Astrocyte (in vitro differentiated cells and primary cell): Measurements from ENCODE around the gene BCS1L. TPM values are rescaled to one million over a fixed set of nuclear protein-coding genes. Genes with fewer than 3 reads are reported as not detected.

Source experiments
- DNase-seq: peaks from one replicate; pipeline ENCODE4 v3.0.0-alpha.2; 2010; ENCODE audit warnings: low read depth
- FAIRE-seq: peaks from 2 replicates; lab custom pipeline; 2011; peaks lifted over from hg19 to GRCh38; lab: Jason Lieb, UNC
- H2AFZ ChIP-seq: 2 replicates; pipeline ENCODE4 v1.6.0; 2012; ENCODE audit warnings: low read depth, low read length, inconsistent platforms
- H3K27ac ChIP-seq: 2 replicates; pipeline ENCODE4 v1.5.1; 2011; ENCODE audit warnings: low read depth, low read length, inconsistent platforms
- H3K27me3 ChIP-seq: 2 replicates; pipeline ENCODE4 v1.6.0; 2011; ENCODE audit warnings: low read length, inconsistent platforms; ENCODE audit not compliant: insufficient read depth
- H3K36me3 ChIP-seq: 2 replicates; pipeline ENCODE4 v1.5.1; 2011; ENCODE audit warnings: low read length, inconsistent platforms; ENCODE audit not compliant: insufficient read depth
- H3K4me1 ChIP-seq: 2 replicates; pipeline ENCODE4 v1.5.1; 2011; ENCODE audit warnings: low read length, inconsistent platforms; ENCODE audit not compliant: insufficient read depth
- H3K4me2 ChIP-seq: 2 replicates; pipeline ENCODE4 v1.6.0; 2012; ENCODE audit warnings: low read length, inconsistent platforms
- H3K4me3 ChIP-seq: 2 replicates; pipeline ENCODE4 v1.5.1; 2011; ENCODE audit warnings: low read depth, mild to moderate bottlenecking, low read length, inconsistent platforms; ENCODE audit not compliant: insufficient read depth
- H3K79me2 ChIP-seq: 2 replicates; pipeline ENCODE4 v1.6.0; 2012; ENCODE audit warnings: mild to moderate bottlenecking, low read length, inconsistent platforms; ENCODE audit not compliant: insufficient read depth
- H3K9ac ChIP-seq: 2 replicates; pipeline ENCODE4 v1.6.0; 2012; ENCODE audit warnings: mild to moderate bottlenecking, low read length, inconsistent platforms
- H3K9me3 ChIP-seq: 2 replicates; pipeline ENCODE4 v1.5.1; 2012; ENCODE audit warnings: low read depth, mild to moderate bottlenecking, low read length, inconsistent platforms; ENCODE audit not compliant: insufficient read depth
- H4K20me1 ChIP-seq: 2 replicates; pipeline ENCODE4 v1.6.0; 2012; ENCODE audit warnings: low read length, inconsistent platforms; ENCODE audit not compliant: insufficient read depth
- H3K27ac Mint-ChIP-seq: one replicate; pipeline ENCODE4 v1.8.0; 2021; ENCODE audit warnings: mild to moderate bottlenecking, mixed read lengths; ENCODE audit not compliant: unreplicated experiment
- H3K27me3 Mint-ChIP-seq: one replicate; pipeline ENCODE4 v1.8.0; 2021; ENCODE audit warnings: low read depth, mixed read lengths; ENCODE audit not compliant: unreplicated experiment
- H3K36me3 Mint-ChIP-seq: one replicate; pipeline ENCODE4 v1.8.0; 2021; ENCODE audit warnings: low read depth, mixed read lengths; ENCODE audit not compliant: unreplicated experiment
- H3K4me1 Mint-ChIP-seq: one replicate; pipeline ENCODE4 v1.8.0; 2021; ENCODE audit warnings: low read depth, mixed read lengths; ENCODE audit not compliant: unreplicated experiment
- H3K4me3 Mint-ChIP-seq: one replicate; pipeline ENCODE4 v1.8.0; 2021; ENCODE audit warnings: mild to moderate bottlenecking, moderate library complexity, mixed read lengths; ENCODE audit not compliant: unreplicated experiment
- H3K9me3 Mint-ChIP-seq: one replicate; pipeline ENCODE4 v1.8.0; 2021; ENCODE audit warnings: mild to moderate bottlenecking, mixed read lengths; ENCODE audit not compliant: unreplicated experiment
- CTCF ChIP-seq: IDR thresholded peaks from 2 replicates; pipeline ENCODE4 v1.5.1; 2011; ENCODE audit warnings: low read depth, mild to moderate bottlenecking, inconsistent platforms, low read length, moderate library complexity; ENCODE audit not compliant: insufficient read depth
- EZH2 ChIP-seq: IDR thresholded peaks from 2 replicates; pipeline ENCODE4 v1.6.1; 2012; ENCODE audit warnings: mild to moderate bottlenecking, low read length, inconsistent platforms; ENCODE audit not compliant: insufficient read depth
- total RNA-seq: library from RNA; stranded (reverse); gene quantifications from 2 replicates; pipeline ENCODE4 v1.2.1, GENCODE V29; 2021

The BCS1L gene
- total RNA-seq, 1 donor from 2014 or later, result 27.5 TPM

GRCh38 chr2:218710687-218711549 lies 51.4 kb downstream of the BCS1L start, which contains the start of gene TTLL4:
Gene TTLL4, plus strand, starts transcription at chr2:218710835. Its CDS starts 26,842 bp downstream, at chr2:218737677.
- H3K4me2 ChIP-seq, result peak within 1 kb of the TSS; percentile 88
- peaks cover 13% of the 10 kb centered on the region for H4K20me1 ChIP-seq
- H3K4me1 ChIP-seq, result no peaks in the 10 kb centered on the region
- FAIRE-seq, result peak; percentile 37
- H2AFZ ChIP-seq, result peak within 1 kb of the TSS; percentile 83
- Mint-ChIP-seq H3K27ac (peak within 1 kb of the TSS; percentile 86), H3K4me3 (peak within 1 kb of the TSS; percentile 98), H3K9me3 (no peaks in the 10 kb centered on the region), H3K36me3 (peaks cover 6% of the 10 kb centered on the region), H3K4me1 (peaks cover 6% of the 10 kb centered on the region), H3K27me3 (no peaks in the 10 kb centered on the region)
- peaks cover 44% of the 10 kb centered on the region for H3K79me2 ChIP-seq
- peak; percentile 79 for DNase-seq
- H3K9ac ChIP-seq, result peak within 1 kb of the TSS; percentile 89
- no peaks in the 10 kb centered on the region for H3K9me3 ChIP-seq
- H3K27me3 ChIP-seq, result no peaks in the 10 kb centered on the region
- no peaks in the 10 kb centered on the region for H3K36me3 ChIP-seq
- peak within 1 kb of the TSS; percentile 82 for H3K4me3 ChIP-seq
- H3K27ac ChIP-seq, result peak within 1 kb of the TSS; percentile 77
- no peak for TF ChIP-seq EZH2
- peak; percentile 41 for TF ChIP-seq CTCF

DNA sequence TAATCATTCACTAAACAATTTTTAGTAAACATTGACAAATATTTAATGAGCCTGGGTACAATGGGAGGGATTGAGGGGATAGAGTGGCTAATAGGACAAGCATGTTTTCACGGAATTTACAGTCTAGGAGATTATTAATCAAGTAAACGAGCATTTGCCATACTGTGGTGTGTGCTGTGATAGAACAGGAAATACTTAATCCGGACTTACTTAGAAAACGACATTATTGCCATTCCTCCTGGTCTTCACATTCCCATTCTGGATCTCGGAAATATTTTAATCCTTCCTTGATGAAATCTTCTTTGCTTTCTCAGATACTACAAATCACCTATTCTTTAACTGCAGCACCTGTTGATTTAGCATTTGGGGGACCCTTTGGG lies 52.1 kb downstream of the BCS1L start:
- Mint-ChIP-seq H3K4me3 (peak overlapping the region; percentile 98), H3K4me1 (peaks cover 6% of the 10 kb centered on the region), H3K36me3 (peaks cover 7% of the 10 kb centered on the region), H3K27me3 (no peaks in the 10 kb centered on the region), H3K27ac (peak overlapping the region; percentile 86), H3K9me3 (no peaks in the 10 kb centered on the region)
- Histone ChIP-seq H3K79me2 (peaks cover 45% of the 10 kb centered on the region), H3K27ac (peak overlapping the region; percentile 77), H3K4me1 (no peaks in the 10 kb centered on the region), H3K4me2 (peak overlapping the region; percentile 88), H3K4me3 (peak overlapping the region; percentile 82), H4K20me1 (peaks cover 13% of the 10 kb centered on the region), H3K27me3 (no peaks in the 10 kb centered on the region), H3K9ac (peak overlapping the region; percentile 89), H2AFZ (peak overlapping the region; percentile 79), H3K9me3 (no peaks in the 10 kb centered on the region), H3K36me3 (no peaks in the 10 kb centered on the region)
- DNase-seq (peak; percentile 65), FAIRE-seq (no peak)
- TF ChIP-seq CTCF (no peak), EZH2 (no peak)

Other genes with a start within 250 kb of the BCS1L start
- not detected in 2 replicates for gene VIL1, start 240.6 kb upstream of the BCS1L start, total RNA-seq
- 5.6 and 6.4 TPM in 2 replicates for gene USP37, start 91.3 kb upstream of the BCS1L start, total RNA-seq
- gene CNOT9, start 90.8 kb upstream of the BCS1L start, total RNA-seq, result 34.6 and 35.6 TPM in 2 replicates
- 0.86 and 0.89 TPM in 2 replicates for gene PLCD4, start 51.8 kb upstream of the BCS1L start, total RNA-seq
- 19.9 and 28.0 TPM in 2 replicates for gene ZNF142, start 60 bp upstream of the BCS1L start, total RNA-seq
- gene RNF25, start 12.3 kb downstream of the BCS1L start, total RNA-seq, result 44.7 and 47.3 TPM in 2 replicates
- 42.6 and 46.0 TPM in 2 replicates for gene STK36, start 12.4 kb downstream of the BCS1L start, total RNA-seq
- 27.4 and 33.8 TPM in 2 replicates for gene TTLL4, start 51.2 kb downstream of the BCS1L start, total RNA-seq
- gene CYP27A1, start 122.5 kb downstream of the BCS1L start, total RNA-seq, result 3.9 and 4.3 TPM in 2 replicates
- not detected in 2 replicates for gene PRKAG3, start 172.1 kb downstream of the BCS1L start, total RNA-seq
- gene WNT6, start 200.1 kb downstream of the BCS1L start, total RNA-seq, result 1.3 and 2.6 TPM in 2 replicates
- 0.91 and 2.5 TPM in 2 replicates for gene WNT10A, start 221.2 kb downstream of the BCS1L start, total RNA-seq